Astrocyte of the cerebellum (primary cell): ENCODE measurements around the gene RDH14.

Experiments
- DNase-seq: peaks from one replicate; pipeline ENCODE4 v3.0.0-alpha.2; 2011; ENCODE audit warnings: low read depth
- H3K4me3 ChIP-seq: 2 replicates; pipeline ENCODE4 v1.5.1; 2011; ENCODE audit warnings: mild to moderate bottlenecking, low read depth, low read length, moderate library complexity
- CTCF ChIP-seq: IDR thresholded peaks from 2 replicates; pipeline ENCODE4 v1.5.1; 2012; ENCODE audit warnings: low read length, low read depth, moderate library complexity, mild to moderate bottlenecking; ENCODE audit errors: missing control alignments
- in situ Hi-C: cut with HindIII; loops from 2 replicates; pipeline ENCODE4 v1.10.0; 2017; ENCODE audit warnings: low sequenced_read_pairs

RDH14 gene

GRCh38 chr2:18600255-18600613, 39.8 kb upstream of the RDH14 start:
- no peak for DNase-seq
- in situ Hi-C loops = no loop called here
- TF ChIP-seq CTCF = no peak
- H3K4me3 ChIP-seq = no peak overlapping the region

GRCh38 chr2:18599509-18600254, 39.2 kb upstream of the RDH14 start:
- TF ChIP-seq CTCF = no peak
- in situ Hi-C loops = no loop called here
- H3K4me3 ChIP-seq = no peak overlapping the region
- no peak for DNase-seq

GRCh38 chr2:18598848-18599484, 38.5 kb upstream of the RDH14 start:
- H3K4me3 ChIP-seq = no peak overlapping the region
- in situ Hi-C loops = no loop called here
- DNase-seq = no peak
- TF ChIP-seq CTCF = no peak

- TF ChIP-seq CTCF = no peak
- in situ Hi-C loops = no loop called here
- H3K4me3 ChIP-seq = no peak overlapping the region
- no peak for DNase-seq
These were observed 37.2 kb upstream of the RDH14 start for GRCh38 chr2:18597618-18598017.

- no peak for DNase-seq
- TF ChIP-seq CTCF = no peak
- H3K4me3 ChIP-seq = no peak overlapping the region
- in situ Hi-C loops = no loop called here
These were observed 36.5 kb upstream of the RDH14 start for GRCh38 chr2:18596993-18597392.

GRCh38 chr2:18593496-18593895, 33.0 kb upstream of the RDH14 start:
- in situ Hi-C loops = no loop called here
- H3K4me3 ChIP-seq = no peak overlapping the region
- no peak for TF ChIP-seq CTCF
- no peak for DNase-seq
